Measurements from ENCODE around the gene MAGI1. TPM values are rescaled to one million over a fixed set of nuclear protein-coding genes. Genes with fewer than 3 reads are reported as not detected.

Gene MAGI1
- total RNA-seq, 1 donor from 2014 or later = 47.1 TPM

DNA sequence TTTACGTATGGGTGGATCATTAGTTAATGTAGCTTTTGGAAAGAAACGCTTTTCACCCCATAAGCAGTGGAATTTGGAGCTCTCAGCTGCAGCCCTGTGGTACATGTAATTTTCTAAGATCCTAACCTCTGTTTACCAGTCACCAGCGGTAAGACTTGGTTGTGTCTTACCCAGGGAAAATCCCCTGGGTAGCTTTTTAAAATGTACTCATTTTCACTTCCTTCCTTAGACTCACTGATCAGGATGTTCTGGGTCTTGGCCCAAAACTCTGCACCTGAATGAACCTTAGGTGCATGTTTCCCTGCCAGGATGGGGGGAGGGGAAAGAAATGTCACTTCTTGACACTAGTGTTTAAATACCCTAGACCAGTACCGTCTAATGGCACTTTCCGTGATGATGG is 605.2 kb downstream of the MAGI1 start:
- Histone ChIP-seq H3K27me3 (no peaks in the 10 kb centered on the region), H3K36me3 (peaks cover 0 to 5% of the 10 kb centered on the region in 2 donors), H3K9me3 (no peaks in the 10 kb centered on the region), H3K27ac (no peak overlapping the region), H3K4me3 (no peak overlapping the region), H3K4me1 (no peaks in the 10 kb centered on the region)
- intact Hi-C loops (cut with DNase I) = no loop called here
- TF ChIP-seq POLR2A (IDR thresholded peaks at IDR 0.05) (no peak), POLR2AphosphoS5 (IDR thresholded peaks at IDR 0.05; ENCODE audit: insufficient read depth in 1 of 2, low read depth in 1 of 2) (no peak)
- TF ChIP-seq, protein P1, sequence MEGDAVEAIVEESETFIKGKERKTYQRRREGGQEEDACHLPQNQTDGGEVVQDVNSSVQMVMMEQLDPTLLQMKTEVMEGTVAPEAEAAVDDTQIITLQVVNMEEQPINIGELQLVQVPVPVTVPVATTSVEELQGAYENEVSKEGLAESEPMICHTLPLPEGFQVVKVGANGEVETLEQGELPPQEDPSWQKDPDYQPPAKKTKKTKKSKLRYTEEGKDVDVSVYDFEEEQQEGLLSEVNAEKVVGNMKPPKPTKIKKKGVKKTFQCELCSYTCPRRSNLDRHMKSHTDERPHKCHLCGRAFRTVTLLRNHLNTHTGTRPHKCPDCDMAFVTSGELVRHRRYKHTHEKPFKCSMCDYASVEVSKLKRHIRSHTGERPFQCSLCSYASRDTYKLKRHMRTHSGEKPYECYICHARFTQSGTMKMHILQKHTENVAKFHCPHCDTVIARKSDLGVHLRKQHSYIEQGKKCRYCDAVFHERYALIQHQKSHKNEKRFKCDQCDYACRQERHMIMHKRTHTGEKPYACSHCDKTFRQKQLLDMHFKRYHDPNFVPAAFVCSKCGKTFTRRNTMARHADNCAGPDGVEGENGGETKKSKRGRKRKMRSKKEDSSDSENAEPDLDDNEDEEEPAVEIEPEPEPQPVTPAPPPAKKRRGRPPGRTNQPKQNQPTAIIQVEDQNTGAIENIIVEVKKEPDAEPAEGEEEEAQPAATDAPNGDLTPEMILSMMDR (IDR thresholded peaks at IDR 0.05) = no peak
- DNase-seq (ENCODE audit: extremely low spot score in 2 of 2) = no peak

DNA sequence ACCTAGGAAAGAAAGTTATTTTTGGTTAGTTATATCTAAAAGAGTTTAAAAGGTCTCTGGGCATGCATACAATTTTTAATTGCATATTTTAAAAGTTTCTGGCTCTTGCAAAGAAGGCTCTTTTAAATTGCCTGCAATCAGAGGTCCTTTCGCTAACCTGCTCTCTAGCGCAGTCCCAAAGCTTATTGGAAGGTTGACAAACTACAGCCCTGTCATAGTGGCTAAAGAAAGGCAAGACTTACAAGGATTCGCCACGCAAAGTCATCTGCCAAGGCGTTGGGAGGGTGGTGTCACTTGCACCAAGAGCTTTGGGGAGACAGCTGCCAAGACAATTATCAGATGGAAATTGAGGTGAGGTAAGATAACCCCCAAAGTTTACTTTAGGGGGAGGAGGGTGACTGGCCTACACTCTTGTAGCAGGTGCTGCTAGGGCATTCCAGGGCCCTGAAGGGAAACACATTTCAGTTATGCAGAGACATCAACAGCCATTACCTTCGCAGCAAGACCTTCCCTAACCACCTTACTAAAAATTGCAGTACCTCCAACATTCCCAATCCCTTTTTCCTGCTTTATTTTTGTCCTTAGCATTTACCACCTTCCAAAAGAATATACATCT is 606.2 kb downstream of the MAGI1 start:
- Histone ChIP-seq H3K27ac (no peak overlapping the region), H3K4me1 (no peaks in the 10 kb centered on the region), H3K36me3 (peaks cover 0 to 5% of the 10 kb centered on the region in 2 donors), H3K4me3 (no peak overlapping the region), H3K27me3 (no peaks in the 10 kb centered on the region), H3K9me3 (no peaks in the 10 kb centered on the region)
- no peak for DNase-seq (ENCODE audit: extremely low spot score in 2 of 2)
- TF ChIP-seq POLR2AphosphoS5 (IDR thresholded peaks at IDR 0.05; ENCODE audit: insufficient read depth in 1 of 2, low read depth in 1 of 2) = no peak
- no peak for TF ChIP-seq POLR2A (IDR thresholded peaks at IDR 0.05)
- TF ChIP-seq, protein P1 (IDR thresholded peaks at IDR 0.05) = no peak
- intact Hi-C loops (cut with DNase I) = no loop called here

DNA sequence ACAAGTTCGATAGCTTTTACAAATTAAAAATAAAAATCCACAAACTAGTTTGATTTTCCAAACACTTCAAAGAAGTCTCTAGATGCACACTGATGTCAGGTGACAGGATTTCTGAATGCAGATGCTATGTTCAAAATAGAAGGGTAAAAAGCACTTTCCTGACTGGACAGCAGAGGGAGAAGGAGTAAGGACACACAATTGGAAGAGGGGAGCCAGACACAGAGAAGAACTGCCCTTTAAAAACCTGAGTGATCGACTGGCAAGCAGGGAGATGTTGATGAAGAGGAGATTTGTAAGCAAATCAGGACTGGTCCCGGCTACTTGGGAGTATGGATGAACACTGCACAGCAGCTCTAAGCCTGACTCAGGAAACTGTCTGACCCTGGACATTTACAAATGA is 612.8 kb downstream of the MAGI1 start:
- no peaks in the 10 kb centered on the region for H3K4me1 ChIP-seq
- no peak overlapping the region for H3K27ac ChIP-seq
- TF ChIP-seq POLR2AphosphoS5 (IDR thresholded peaks at IDR 0.05; ENCODE audit: insufficient read depth in 1 of 2, low read depth in 1 of 2) (no peak), POLR2A (IDR thresholded peaks at IDR 0.05) (no peak)
- TF ChIP-seq, protein P1 (IDR thresholded peaks at IDR 0.05) = no peak
- H3K27me3 ChIP-seq = no peaks in the 10 kb centered on the region
- no peaks in the 10 kb centered on the region for H3K9me3 ChIP-seq
- no peak overlapping the region for H3K4me3 ChIP-seq
- DNase-seq (ENCODE audit: extremely low spot score in 2 of 2) = no peak
- H3K36me3 ChIP-seq = no peaks in the 10 kb centered on the region
- intact Hi-C loops (cut with DNase I) = no loop called here

DNA sequence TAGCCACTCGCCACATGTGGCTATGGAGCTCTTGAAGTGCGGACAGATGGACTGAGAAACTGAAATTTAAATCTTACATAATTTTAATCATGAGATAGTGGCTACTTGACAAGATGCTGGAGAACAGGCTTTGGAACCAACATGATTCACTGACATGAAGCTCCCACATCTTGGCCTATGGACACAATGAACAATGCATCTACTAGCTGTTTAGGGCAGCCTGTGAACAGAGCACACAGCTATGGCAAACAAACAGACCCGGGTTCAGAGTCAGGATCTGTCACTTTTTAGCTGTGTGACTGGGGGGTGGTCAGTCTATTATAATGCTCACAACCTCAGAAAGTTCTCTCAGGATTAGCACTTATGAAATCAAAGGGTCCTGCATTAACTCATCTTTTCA is 616.6 kb downstream of the MAGI1 start:
- no peaks in the 10 kb centered on the region for H3K36me3 ChIP-seq
- intact Hi-C loops (cut with DNase I) = no loop called here

DNA sequence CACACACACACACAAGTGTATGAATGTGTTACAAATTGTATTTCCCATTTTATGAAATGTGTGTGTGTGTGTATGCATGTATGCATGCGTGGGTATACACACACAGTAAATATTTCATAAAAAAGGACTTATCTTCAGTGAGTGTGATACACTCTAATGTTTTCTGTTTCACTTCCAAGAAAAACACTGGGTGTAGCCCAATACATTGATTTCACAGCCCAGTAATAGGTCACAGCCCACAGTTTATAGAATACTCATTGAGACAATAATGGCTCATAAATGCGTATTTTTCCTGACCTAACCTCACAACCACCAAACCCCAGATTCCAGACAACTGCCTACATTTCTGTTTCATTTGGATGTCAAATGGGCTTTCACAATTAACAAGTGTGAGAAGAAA is 619.5 kb downstream of the MAGI1 start:
- Histone ChIP-seq H3K9me3 (no peaks in the 10 kb centered on the region), H3K36me3 (no peaks in the 10 kb centered on the region), H3K27me3 (no peaks in the 10 kb centered on the region), H3K4me1 (no peaks in the 10 kb centered on the region), H3K4me3 (no peak overlapping the region), H3K27ac (no peak overlapping the region)
- intact Hi-C loops (cut with DNase I) = no loop called here
- TF ChIP-seq POLR2AphosphoS5 (IDR thresholded peaks at IDR 0.05; ENCODE audit: insufficient read depth in 1 of 2, low read depth in 1 of 2) = no peak
- TF ChIP-seq, protein P1 (IDR thresholded peaks at IDR 0.05) = no peak
- DNase-seq (ENCODE audit: extremely low spot score in 2 of 2) = no peak

More for the DNA sequence above, 616.6 kb downstream of the MAGI1 start:
- no peak overlapping the region for H3K4me3 ChIP-seq
- no peaks in the 10 kb centered on the region for H3K4me1 ChIP-seq
- TF ChIP-seq POLR2A (IDR thresholded peaks at IDR 0.05) (no peak), POLR2AphosphoS5 (IDR thresholded peaks at IDR 0.05; ENCODE audit: insufficient read depth in 1 of 2, low read depth in 1 of 2) (no peak)
- TF ChIP-seq, protein P1 (IDR thresholded peaks at IDR 0.05) = no peak
- no peak overlapping the region for H3K27ac ChIP-seq
- H3K27me3 ChIP-seq = no peaks in the 10 kb centered on the region
- DNase-seq (ENCODE audit: extremely low spot score in 2 of 2) = no peak
- no peaks in the 10 kb centered on the region for H3K9me3 ChIP-seq

All from vagina (tissue), 2 donors.